Mesothelial cell of epicardium (in vitro differentiated cells): Measurements from ENCODE around the gene GPER1. TPM values are rescaled to one million over a fixed set of nuclear protein-coding genes. Genes with fewer than 3 reads are reported as not detected.

Source experiments
- DNase-seq, 2 experiments: peaks; one replicate each; pipeline ENCODE4 v3.0.0; 2021; ENCODE audit warnings: low spot score in 2 of 2; ENCODE audit not compliant: unreplicated experiment in 2 of 2
- H3K27ac Mint-ChIP-seq: 2 replicates; pipeline ENCODE4 v1.8.0; 2021; ENCODE audit warnings: mixed read lengths
- H3K27me3 Mint-ChIP-seq: 2 replicates; pipeline ENCODE4 v1.8.0; 2021; ENCODE audit warnings: low read depth, mixed read lengths
- H3K36me3 Mint-ChIP-seq: 2 replicates; pipeline ENCODE4 v1.8.0; 2021; ENCODE audit warnings: mixed read lengths
- H3K4me1 Mint-ChIP-seq: 2 replicates; pipeline ENCODE4 v1.8.0; 2021; ENCODE audit warnings: mixed read lengths
- H3K4me3 Mint-ChIP-seq: 2 replicates; pipeline ENCODE4 v1.8.0; 2021; ENCODE audit warnings: mild to moderate bottlenecking, moderate library complexity, mixed read lengths
- H3K9me3 Mint-ChIP-seq: 2 replicates; pipeline ENCODE4 v1.8.0; 2021; ENCODE audit warnings: mixed read lengths
- total RNA-seq: library from RNA; stranded (reverse); gene quantifications from 3 replicates; pipeline ENCODE4 v1.2.1, GENCODE V29; 2021
- TF ChIP-seq, protein P1 (sequence below): fragments of 200-600 bp; sonication (generic); IDR thresholded peaks from one replicate; pipeline ENCODE4 v1.5.0; 2021; ENCODE audit warnings: antibody characterized with exemption; ENCODE audit not compliant: unreplicated experiment

Gene GPER1
- total RNA-seq, 1 donor from 2014 or later: 2.1 TPM

DNA sequence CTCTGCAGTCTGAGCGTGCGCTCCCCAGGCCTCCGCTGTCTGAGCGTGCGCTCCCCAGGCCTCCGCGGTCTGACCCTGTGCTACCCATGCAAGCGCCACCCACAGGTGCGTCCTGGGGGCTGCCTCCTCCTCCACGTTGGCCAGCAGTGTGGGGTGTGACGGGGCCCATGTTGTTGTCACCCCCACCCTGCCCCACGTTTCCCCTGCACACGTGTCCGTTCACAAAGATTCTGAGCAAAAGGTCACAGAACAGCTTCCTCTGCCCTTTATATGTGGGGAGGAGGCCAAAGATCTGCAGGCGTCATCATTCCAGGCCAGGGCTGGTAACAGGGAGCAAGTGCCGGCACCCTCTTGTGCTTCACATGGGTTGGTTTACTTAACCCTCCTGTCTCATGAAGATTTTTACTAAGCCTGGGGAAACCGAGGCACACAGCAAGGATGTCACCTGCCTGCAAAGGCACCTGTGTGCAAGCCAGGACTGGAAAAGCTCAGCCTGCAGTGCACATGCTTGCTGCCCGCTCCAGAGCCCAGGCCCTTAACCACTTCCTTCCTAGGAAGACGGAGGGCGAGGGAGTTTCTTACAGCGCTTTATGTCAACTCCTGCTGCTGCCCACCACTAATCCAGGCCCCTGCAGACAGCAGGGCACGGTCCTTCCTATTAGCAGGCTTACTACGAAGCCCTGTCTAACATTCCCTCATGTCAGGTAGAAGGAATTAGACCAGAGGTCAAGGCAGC is 38.7 kb upstream of the GPER1 start:
- H3K4me1 Mint-ChIP-seq: peaks cover 17% of the 10 kb centered on the region
- DNase-seq: no peak
- TF ChIP-seq, protein P1, sequence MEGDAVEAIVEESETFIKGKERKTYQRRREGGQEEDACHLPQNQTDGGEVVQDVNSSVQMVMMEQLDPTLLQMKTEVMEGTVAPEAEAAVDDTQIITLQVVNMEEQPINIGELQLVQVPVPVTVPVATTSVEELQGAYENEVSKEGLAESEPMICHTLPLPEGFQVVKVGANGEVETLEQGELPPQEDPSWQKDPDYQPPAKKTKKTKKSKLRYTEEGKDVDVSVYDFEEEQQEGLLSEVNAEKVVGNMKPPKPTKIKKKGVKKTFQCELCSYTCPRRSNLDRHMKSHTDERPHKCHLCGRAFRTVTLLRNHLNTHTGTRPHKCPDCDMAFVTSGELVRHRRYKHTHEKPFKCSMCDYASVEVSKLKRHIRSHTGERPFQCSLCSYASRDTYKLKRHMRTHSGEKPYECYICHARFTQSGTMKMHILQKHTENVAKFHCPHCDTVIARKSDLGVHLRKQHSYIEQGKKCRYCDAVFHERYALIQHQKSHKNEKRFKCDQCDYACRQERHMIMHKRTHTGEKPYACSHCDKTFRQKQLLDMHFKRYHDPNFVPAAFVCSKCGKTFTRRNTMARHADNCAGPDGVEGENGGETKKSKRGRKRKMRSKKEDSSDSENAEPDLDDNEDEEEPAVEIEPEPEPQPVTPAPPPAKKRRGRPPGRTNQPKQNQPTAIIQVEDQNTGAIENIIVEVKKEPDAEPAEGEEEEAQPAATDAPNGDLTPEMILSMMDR: no peak

GRCh38 chr7:1049801-1050200 is 38.1 kb upstream of the GPER1 start:
- no peaks in the 10 kb centered on the region for H3K9me3 Mint-ChIP-seq
- H3K4me3 Mint-ChIP-seq: no peak overlapping the region
- TF ChIP-seq, protein P1: no peak
- no peaks in the 10 kb centered on the region for H3K27me3 Mint-ChIP-seq
- no peak overlapping the region for H3K27ac Mint-ChIP-seq
- no peaks in the 10 kb centered on the region for H3K36me3 Mint-ChIP-seq
- no peak for DNase-seq
- peaks cover 17% of the 10 kb centered on the region for H3K4me1 Mint-ChIP-seq

More for the DNA sequence above, 38.7 kb upstream of the GPER1 start:
- Mint-ChIP-seq H3K27ac (no peak overlapping the region), H3K36me3 (no peaks in the 10 kb centered on the region), H3K9me3 (no peaks in the 10 kb centered on the region), H3K27me3 (no peaks in the 10 kb centered on the region), H3K4me3 (no peak overlapping the region)

- H3K27ac Mint-ChIP-seq: no peak overlapping the region
- no peak for DNase-seq
- no peaks in the 10 kb centered on the region for H3K9me3 Mint-ChIP-seq
- peaks cover 11% of the 10 kb centered on the region for H3K4me1 Mint-ChIP-seq
- no peaks in the 10 kb centered on the region for H3K36me3 Mint-ChIP-seq
- TF ChIP-seq, protein P1: no peak
- H3K4me3 Mint-ChIP-seq: no peak overlapping the region
- H3K27me3 Mint-ChIP-seq: no peaks in the 10 kb centered on the region
Measured at GRCh38 chr7:1050254-1050906, 37.5 kb upstream of the GPER1 start.

GRCh38 chr7:1050956-1051690 is 36.8 kb upstream of the GPER1 start:
- no peaks in the 10 kb centered on the region for H3K27me3 Mint-ChIP-seq
- TF ChIP-seq, protein P1: no peak
- no peak overlapping the region for H3K4me3 Mint-ChIP-seq
- no peaks in the 10 kb centered on the region for H3K9me3 Mint-ChIP-seq
- no peak overlapping the region for H3K27ac Mint-ChIP-seq
- DNase-seq: no peak
- H3K36me3 Mint-ChIP-seq: no peaks in the 10 kb centered on the region
- peaks cover 10% of the 10 kb centered on the region for H3K4me1 Mint-ChIP-seq

GRCh38 chr7:1052031-1052818 is 35.7 kb upstream of the GPER1 start:
- Mint-ChIP-seq H3K4me3 (no peak overlapping the region), H3K4me1 (peaks cover 2% of the 10 kb centered on the region), H3K27ac (no peak overlapping the region), H3K27me3 (no peaks in the 10 kb centered on the region), H3K9me3 (no peaks in the 10 kb centered on the region), H3K36me3 (no peaks in the 10 kb centered on the region)
- no peak for DNase-seq
- TF ChIP-seq, protein P1: no peak
